EH (cell line): ENCODE data around the gene QSER1.
"Not testable (repeated sequence)": the region's sequence is repeated elsewhere in the genome, so short reads cannot be mapped to it uniquely, and the experiment has no call there.

Source experiments
- DNase-seq: peaks from one replicate; pipeline ENCODE4 v3.0.0-alpha.2; 2015; ENCODE audit warnings: low read depth

QSER1 gene

DNA sequence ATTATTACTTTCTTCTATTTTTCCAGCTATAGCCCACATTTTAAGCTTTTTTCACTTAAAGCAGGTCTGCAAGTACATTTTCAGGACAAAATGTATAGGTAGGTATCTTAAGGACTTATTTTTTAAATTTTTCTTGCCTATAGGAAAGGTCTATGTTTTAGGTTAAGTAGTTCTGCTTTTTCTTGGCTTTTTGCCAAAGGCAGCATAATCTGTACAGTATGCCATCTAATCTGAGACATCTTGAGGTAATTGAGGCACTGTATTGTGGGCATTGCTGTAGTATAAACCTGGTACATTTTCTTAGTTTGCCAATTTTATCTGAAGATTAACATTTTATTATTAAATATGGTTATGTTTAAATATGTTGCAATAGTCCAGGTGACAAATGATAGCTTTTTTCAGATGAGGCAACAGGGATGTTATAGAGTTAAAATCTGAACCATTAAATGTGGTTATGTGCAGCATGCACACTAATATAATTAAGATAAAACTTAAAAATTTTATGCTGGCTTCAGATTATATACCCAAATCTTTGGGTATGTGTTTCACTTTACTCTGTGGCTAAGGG is 42.9 kb downstream of the QSER1 start:
- no peak for DNase-seq

DNA sequence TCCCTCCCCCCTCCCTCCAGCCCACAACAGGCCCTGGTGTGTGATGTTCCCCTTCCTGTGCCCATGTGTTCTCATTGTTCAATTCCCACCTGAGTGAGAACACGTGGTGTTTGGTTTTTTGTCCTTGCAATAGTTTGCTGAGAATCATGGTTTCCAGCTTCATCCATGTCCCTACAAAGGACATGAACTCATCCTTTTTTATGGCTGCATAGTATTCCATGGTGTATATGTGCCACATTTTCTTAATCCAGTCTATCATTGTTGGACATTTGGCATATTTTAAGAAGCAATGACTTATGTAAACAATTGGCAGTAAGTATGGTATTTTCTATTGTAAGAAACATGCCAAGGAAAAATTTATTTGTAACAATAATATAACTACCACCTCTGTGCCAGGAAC is 43.6 kb downstream of the QSER1 start:
- not testable (repeated sequence) for DNase-seq

DNA sequence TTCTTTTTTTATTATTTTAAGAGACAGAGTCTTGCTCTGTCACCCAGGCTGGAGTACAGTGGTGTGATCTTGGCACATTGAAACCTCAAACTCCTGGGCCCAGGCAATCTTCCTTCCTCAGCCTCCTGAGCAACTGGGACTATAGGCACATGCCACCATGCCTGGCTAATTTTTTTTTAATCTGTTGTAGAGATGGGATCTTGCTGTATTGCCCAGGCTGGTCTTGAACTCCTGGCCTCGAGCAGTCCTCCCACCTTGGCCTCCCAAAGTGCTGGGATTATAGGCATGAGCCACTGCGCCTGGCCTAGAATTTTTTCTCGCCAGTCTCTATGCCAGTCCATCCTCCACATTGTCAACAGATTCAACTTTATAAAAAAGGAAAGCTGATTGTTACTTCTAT is 44.7 kb downstream of the QSER1 start:
- not testable (repeated sequence) for DNase-seq

DNA sequence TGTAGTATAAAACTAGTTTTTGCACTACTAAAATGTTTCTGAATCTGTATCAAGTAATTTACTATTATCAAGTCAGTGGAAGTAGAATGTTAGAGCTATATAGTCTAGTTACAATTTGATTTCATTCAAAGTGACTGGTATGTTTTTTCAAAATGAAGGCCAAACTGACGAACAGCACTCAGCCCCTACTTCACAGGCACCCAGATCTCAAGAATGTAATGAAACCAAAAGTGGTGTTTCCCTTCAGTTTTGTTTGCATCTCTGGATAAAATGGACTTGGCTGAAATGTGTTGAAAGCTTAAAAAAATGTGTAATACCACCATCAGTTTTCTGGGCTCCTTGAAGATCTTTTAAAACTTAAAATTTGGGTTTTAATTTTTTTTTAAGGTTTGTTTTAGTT is 46.4 kb downstream of the QSER1 start:
- DNase-seq, result no peak

DNA sequence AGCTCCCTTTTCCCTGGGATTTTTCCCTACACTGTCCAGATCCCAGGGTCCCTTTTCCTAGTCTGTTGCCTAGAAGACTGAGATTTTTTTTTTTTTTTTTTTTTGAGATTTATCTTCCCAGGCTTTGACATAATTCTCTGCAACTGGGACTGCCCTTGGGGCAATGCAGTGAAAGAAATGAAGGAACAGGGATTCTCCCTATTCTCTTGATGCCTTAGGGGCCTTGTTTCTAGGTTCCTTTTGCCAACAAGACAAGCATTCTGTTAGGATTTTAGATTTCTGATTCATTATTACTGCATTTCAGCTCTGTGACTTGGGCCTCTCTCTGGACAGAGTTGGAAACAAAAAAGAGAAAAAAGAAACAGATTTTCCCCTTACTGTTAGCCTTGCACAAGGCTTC is 47.3 kb downstream of the QSER1 start:
- DNase-seq, result peak; percentile 31

DNA sequence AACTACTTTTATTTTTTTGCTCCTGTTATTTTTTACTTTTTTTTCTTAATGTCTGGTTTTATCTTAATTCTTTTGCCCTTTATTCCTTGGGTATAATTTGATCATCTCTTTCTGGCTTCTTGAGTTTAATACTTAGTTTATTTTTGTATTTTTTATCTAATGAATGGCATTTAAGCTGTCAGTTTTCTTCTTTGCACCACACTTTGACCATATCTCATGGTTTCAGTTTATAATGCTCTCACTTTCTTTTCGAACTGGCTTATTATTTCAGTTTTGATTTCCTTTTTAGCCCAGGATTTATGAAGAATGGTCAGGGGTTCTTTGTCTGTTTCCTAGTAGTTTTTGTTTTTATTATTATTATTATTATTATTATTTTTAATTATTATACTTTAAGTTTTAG is 48.3 kb downstream of the QSER1 start:
- DNase-seq, result no peak

DNA sequence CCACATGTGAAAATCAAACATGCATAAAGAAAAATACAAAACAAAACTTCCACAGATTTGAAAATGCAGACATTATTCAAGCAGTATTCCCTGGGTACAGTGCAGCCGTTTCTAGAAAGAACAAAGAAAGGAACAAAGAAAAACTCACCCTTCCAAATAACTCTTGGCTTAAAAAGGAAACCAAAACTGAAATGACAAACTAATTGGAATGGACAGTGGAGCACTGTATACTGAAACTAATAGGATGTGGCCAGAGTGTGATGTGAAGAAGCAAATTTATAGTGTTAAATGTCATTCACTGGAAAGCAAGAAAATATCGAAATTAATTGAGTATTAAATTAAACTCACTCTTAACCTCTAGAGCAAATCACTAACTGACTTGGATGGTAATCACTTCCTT is 55.4 kb downstream of the QSER1 start:
- peak; percentile 15 for DNase-seq

DNA sequence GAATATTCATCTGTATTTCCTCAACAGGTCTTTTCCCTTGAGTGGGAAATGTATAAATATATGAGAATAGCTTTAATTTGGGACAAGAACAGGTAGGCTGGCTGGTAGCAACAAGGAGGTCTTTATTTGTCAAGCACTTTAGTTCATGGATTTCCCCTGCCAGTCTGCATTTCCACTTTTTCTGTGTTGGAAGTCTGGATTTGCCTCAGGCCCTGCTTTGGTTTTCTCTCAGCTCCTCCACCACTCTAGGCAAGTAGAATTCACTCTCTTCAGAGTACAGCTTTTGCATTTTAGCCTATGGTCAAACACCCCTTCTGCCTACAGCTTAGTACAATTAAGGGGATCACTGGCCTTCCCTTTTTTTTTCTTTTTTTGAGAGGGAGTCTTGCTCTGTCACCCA is 57.1 kb downstream of the QSER1 start:
- no peak for DNase-seq

DNA sequence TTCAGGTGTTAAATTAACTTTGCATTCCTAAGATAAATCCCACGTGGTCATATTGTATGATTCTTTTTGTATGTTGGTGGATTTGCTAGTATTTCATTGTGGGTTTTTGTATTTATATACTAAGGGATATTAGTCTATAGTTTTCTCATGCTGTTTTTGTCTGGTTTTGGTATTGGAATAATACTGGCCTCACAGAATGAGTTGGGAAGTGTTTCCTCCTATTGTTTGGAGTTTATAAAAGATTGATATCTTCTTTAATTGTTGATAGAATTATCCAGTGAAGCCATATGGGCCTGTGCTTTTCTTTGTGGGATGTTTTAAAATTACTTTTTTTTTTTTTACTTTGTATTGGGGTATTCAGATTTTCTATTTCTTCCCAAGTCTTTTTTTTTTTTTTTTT is 59.8 kb downstream of the QSER1 start:
- no peak for DNase-seq

DNA sequence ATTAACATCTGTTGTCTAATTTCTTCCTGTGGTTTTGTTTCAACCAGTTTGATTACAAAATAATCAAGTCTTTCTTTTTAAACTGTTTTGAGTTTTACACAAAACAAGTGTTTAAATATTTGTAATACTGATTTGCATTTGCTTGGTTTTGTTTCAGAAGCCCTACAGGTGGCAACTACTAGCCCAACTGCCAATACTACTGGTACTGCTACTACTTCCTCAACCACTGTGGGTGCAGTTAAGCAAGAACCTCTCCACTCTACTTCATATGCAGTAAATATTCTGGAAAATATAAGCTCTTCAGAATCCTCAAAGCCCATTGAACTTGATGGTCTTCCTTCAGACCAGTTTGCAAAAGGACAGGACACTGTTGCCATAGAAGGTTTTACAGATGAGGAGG is 61.1 kb downstream of the QSER1 start:
- no peak for DNase-seq

GRCh38 chr11:32960553-32961164 is 68.0 kb downstream of the QSER1 start:
- DNase-seq, result peak; percentile 60

DNA sequence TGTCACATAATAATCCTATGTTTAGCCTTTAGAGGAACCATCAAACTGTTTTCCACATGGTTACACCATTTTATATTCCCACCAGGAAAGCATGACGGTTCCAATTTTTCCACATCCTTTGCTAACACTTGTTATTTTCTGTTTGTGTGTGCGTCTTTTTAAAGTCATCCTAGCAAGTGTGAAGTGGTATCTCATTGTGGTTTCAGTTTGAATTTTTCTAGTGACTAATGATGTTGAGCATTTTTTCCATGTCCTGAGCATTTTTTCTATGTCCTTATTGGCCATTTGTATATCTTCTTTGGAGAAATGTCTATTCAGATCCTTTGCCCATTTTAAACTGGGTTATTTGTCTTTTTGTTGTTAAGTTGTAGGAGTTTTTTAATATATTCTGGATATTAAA is 69.4 kb downstream of the QSER1 start:
- peak; percentile 65 for DNase-seq

GRCh38 chr11:32963721-32964120 is 71.1 kb downstream of the QSER1 start:
- DNase-seq, result no peak

- DNase-seq, result no peak
Observed at GRCh38 chr11:32968541-32968940, 75.9 kb downstream of the QSER1 start.

- DNase-seq, result not testable (repeated sequence)
Observed at GRCh38 chr11:32972233-32972632, 79.6 kb downstream of the QSER1 start.

- DNase-seq, result no peak
Observed at GRCh38 chr11:32972781-32973180, 80.2 kb downstream of the QSER1 start.

- DNase-seq, result no peak
Observed at GRCh38 chr11:32982626-32983025, 90.0 kb downstream of the QSER1 start.

DNA sequence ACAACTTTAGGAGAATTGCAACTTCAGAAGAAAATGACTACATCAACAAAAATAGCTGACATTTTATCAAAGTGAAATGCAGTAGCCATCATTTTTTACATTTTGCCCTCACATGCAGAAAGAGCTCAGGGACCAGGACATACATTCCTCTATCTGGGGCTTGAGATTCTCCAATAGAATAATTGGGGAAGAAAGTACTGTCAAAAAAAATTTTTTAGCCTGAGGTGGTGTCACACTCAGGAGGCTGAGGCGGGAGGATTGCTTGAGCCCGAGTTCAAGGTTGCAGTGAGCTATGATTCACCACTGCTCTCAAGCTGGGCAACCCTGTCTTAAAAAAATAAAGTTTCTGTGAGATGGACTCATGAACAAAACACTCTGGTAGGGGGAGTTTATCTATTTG is 90.9 kb downstream of the QSER1 start:
- DNase-seq, result peak; percentile 9

DNA sequence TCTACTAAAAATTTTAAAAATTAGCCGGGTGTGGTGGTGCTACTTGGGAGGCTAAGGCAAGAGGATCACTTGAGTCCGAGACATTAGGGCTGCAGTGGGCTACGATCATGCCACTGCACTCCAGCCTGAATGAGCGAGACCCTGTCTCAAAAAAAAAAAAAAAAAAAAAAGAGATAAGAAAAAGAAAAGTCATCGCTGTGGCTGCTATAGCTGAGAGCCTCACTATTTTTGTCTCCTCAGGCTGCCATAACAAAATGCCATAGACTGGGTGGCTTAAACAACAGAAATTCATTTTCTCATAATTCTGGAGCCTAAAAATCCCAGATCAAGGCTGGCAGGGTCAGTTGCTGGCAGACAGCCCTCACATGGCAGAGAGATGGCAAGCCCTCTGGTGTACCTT is 93.0 kb downstream of the QSER1 start:
- DNase-seq, result no peak

GRCh38 chr11:32987851-32988250 is 95.2 kb downstream of the QSER1 start:
- DNase-seq, result no peak

- DNase-seq, result no peak
Observed at GRCh38 chr11:32990481-32990880, 97.9 kb downstream of the QSER1 start.

DNA sequence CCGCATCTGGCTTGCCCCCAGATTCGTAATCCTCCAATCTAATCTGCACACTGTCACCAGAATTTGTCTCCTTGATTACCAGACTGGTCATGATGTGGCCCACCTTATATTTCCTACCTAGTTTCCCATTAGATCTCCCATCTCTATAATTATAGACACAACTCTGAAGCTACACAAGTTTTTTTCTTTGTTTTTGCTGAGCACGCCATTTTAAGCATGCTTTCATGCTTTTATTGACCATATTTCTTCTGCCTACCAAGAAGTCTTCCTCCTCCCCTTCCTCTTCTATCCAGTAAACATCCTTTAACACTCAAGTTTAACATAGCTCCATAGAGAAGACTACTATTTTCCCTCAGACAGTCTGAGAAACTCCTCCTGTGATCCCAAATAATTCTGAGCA is 98.8 kb downstream of the QSER1 start:
- DNase-seq, result no peak

- no peak for DNase-seq
Observed at GRCh38 chr11:32991898-32992297, 99.3 kb downstream of the QSER1 start.

GRCh38 chr11:33000181-33000580 is 107.6 kb downstream of the QSER1 start:
- peak; percentile 92 for DNase-seq
